Transverse colon (tissue), 4 donors: Measurements from ENCODE around the gene NLRC5. TPM values are rescaled to one million over a fixed set of nuclear protein-coding genes. Genes with fewer than 3 reads are reported as not detected.
A peak's percentile ranks its signal among the peaks of the same experiment; 100 is the strongest.

Experiments used
- DNase-seq: peaks from one replicate; pipeline ENCODE4 v3.0.0-alpha.2; 2019
- H3K27ac ChIP-seq, 4 donors: fragments of 200-600 bp; sonication (generic); 2 replicates each; pipeline ENCODE4 v1.5.1; 2016 to 2018; ENCODE audit warnings: inconsistent platforms in 4 of 4
- H3K27me3 ChIP-seq: fragments of 200-600 bp; sonication (generic); 2 replicates; pipeline ENCODE4 v1.5.1; 2017; ENCODE audit warnings: inconsistent platforms
- H3K36me3 ChIP-seq, 4 donors: fragments of 200-600 bp; sonication (generic); 2 replicates each; pipeline ENCODE4 v1.5.1; 2017 to 2019; ENCODE audit warnings: inconsistent platforms in 4 of 4
- H3K4me1 ChIP-seq, 4 donors: fragments of 200-600 bp; sonication (generic); 2 replicates each; pipeline ENCODE4 v1.5.1; 2017 to 2020; ENCODE audit warnings: inconsistent platforms in 4 of 4
- H3K4me3 ChIP-seq, 4 donors: fragments of 200-600 bp; sonication (generic); 1 replicate in 1 of 4; 2 replicates in 3 of 4; pipeline versions ENCODE4 v1.5.1 to v1.6.1; 2017 to 2019; ENCODE audit warnings: inconsistent platforms in 4 of 4
- H3K9me3 ChIP-seq, 2 donors: fragments of 200-600 bp; sonication (generic); 2 replicates each; pipeline ENCODE4 v1.5.1; 2017 to 2019; ENCODE audit warnings: inconsistent platforms in 2 of 2
- EP300 ChIP-seq: sonication (generic); formaldehyde crosslinking; IDR thresholded peaks from one replicate; pipeline ENCODE4 v1.6.1; 2017; ENCODE audit warnings: antibody characterized with exemption, low read depth
- POLR2A ChIP-seq: fragments of 450-650 bp; IDR thresholded peaks from one replicate; pipeline ENCODE4 v1.6.1; 2016; ENCODE audit warnings: antibody characterized with exemption, mild to moderate bottlenecking, moderate library complexity
- POLR2AphosphoS5 ChIP-seq, 3 donors: sonication (generic); formaldehyde crosslinking; IDR thresholded peaks; one replicate each; pipeline ENCODE4 v1.6.1; 2016; ENCODE audit warnings: antibody characterized with exemption in 3 of 3
- WGBS, 2 donors: methylation state at CpG; one replicate each; pipeline ENCODE4 v1.1.5; 2018; ENCODE audit warnings: low coverage in 1 of 2; 5-methylcytosine and 5-hydroxymethylcytosine counted together
- in situ Hi-C, 4 donors: fragments of 200-750 bp; cut with MboI; loops; one replicate each; pipeline versions ENCODE4 v1.15.0 to v1.15.1; 2017; ENCODE audit warnings: low sequenced_read_pairs in 3 of 4, low pct_ligation_motif_present in 1 of 4, low pct_unique_long_range_greater_than_20kb in 1 of 4
- intact Hi-C: fragments of 100-400 bp; cut with DNase I; formaldehyde crosslinking; loops from one replicate; pipeline ENCODE4 v1.15.1; 2023; ENCODE audit warnings: low total_unique reads
- total RNA-seq, 4 donors: library from RNA; depleted of rRNA; stranded (reverse); fragments of >200 nt; gene quantifications; one replicate each; pipeline ENCODE4 v1.1.0, GENCODE V29; 2016
- TF ChIP-seq, protein P1 (sequence below), 5 experiments: fragments of 200-600 bp in 3 of 5; fragments of 450-650 bp in 2 of 5; sonication (generic) in 3 of 5; IDR thresholded peaks; 1 replicate in 2 of 5; 2 replicates in 3 of 5; pipeline ENCODE4 v1.5.1; 2016 to 2017; ENCODE audit warnings: antibody characterized with exemption in 5 of 5, inconsistent platforms in 3 of 5, mild to moderate bottlenecking in 2 of 5, moderate library complexity in 1 of 5

NLRC5 gene
- total RNA-seq, 4 donors from 2014 or later, result 59.4 to 171 (median 73.6) TPM

DNA sequence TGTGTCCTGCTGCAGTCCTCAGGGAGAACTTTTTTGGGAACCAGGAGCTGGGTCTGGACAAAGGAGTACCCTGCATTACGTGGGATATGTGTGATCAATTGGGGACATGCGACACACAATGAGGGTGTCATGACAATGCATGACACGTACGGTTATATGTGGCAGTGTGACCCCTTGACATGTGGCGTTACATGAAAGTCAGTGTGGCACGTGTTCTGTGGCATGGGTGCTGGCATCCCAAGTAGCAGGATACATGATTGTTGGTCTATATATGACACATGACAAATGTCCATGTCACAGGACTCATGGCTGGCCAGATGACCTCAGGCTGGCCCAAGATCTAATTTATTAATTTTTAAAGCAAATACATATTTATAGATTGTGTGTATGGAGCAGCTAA, 93.3 kb downstream of the NLRC5 start:
- no peak overlapping the region for H3K27ac ChIP-seq
- intact Hi-C loops, result no loop called here
- peaks cover 0 to 5% (median 1%) of the 10 kb centered on the region in 4 donors for H3K4me1 ChIP-seq
- 89% methylated on average over 6 of the region's 6 CpGs; no CpG with 5 or more reads in 1 of the 2 donors for WGBS, 2 donors
- DNase-seq, result no peak
- TF ChIP-seq POLR2AphosphoS5 (IDR thresholded peaks at IDR 0.05) (no peak), EP300 (no peak), POLR2A (no peak)
- TF ChIP-seq, protein P1, sequence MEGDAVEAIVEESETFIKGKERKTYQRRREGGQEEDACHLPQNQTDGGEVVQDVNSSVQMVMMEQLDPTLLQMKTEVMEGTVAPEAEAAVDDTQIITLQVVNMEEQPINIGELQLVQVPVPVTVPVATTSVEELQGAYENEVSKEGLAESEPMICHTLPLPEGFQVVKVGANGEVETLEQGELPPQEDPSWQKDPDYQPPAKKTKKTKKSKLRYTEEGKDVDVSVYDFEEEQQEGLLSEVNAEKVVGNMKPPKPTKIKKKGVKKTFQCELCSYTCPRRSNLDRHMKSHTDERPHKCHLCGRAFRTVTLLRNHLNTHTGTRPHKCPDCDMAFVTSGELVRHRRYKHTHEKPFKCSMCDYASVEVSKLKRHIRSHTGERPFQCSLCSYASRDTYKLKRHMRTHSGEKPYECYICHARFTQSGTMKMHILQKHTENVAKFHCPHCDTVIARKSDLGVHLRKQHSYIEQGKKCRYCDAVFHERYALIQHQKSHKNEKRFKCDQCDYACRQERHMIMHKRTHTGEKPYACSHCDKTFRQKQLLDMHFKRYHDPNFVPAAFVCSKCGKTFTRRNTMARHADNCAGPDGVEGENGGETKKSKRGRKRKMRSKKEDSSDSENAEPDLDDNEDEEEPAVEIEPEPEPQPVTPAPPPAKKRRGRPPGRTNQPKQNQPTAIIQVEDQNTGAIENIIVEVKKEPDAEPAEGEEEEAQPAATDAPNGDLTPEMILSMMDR (IDR thresholded peaks at IDR 0.05), result no peak
- no peaks in the 10 kb centered on the region for H3K27me3 ChIP-seq
- no peak overlapping the region for H3K4me3 ChIP-seq
- in situ Hi-C loops, result loop anchor here in 3 of 4 donors (10.0 to 25.0 kb wide), 3 partner anchors 82 to 330 kb away; partner anchors contain the start of gene CCL17 (in 2 of the 3)
- H3K9me3 ChIP-seq, result no peaks in the 10 kb centered on the region
- no peaks in the 10 kb centered on the region for H3K36me3 ChIP-seq

DNA sequence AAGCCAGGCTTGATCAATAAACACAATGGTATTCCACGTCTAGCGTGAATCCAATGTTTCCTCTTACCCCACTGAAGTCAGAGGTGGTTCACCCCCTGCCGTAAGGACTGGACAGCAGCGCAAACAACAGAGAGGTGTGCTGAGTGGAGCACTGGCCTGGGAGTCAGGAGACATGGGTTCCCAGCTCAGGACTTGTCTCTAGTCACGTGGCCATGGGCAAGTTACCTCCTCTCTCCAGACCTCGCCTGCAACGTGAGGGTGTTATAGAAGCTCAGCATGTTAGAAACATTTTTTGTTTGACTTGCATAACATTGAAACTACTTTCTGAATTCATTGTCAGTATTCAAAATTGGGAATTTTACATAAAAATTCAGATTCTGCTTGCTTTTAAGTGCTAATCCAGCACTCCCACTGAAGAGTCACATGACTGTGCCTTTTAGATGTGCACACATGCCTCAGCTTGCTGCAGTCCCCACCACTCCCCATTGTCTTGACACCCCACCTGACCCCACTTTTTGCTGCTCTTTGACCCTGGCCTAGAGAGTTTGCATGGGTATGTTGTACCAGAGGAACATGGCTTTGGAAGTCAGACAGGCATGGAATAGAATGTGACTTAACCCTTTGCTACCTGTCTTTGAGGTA, 94.2 kb downstream of the NLRC5 start:
- Histone ChIP-seq H3K4me3 (no peak overlapping the region), H3K27ac (no peak overlapping the region), H3K4me1 (peaks cover 0 to 7% (median 3%) of the 10 kb centered on the region in 4 donors), H3K9me3 (no peaks in the 10 kb centered on the region), H3K27me3 (no peaks in the 10 kb centered on the region), H3K36me3 (no peaks in the 10 kb centered on the region)
- WGBS, 2 donors, result 64 to 76% methylated on average over 3 to 7 of the region's 7 CpGs
- intact Hi-C loops (loop anchor here (2.0 kb wide), 1 partner anchor 85 kb away; no protein-coding TSS in a partner anchor), in situ Hi-C loops (loop anchor here in 3 of 4 donors (10.0 to 25.0 kb wide), 3 partner anchors 81 to 329 kb away; partner anchors contain the start of gene CCL17 (in 2 of the 3))
- DNase-seq, result no peak
- no peak for TF ChIP-seq POLR2AphosphoS5 (IDR thresholded peaks at IDR 0.05)
- TF ChIP-seq, protein P1 (IDR thresholded peaks at IDR 0.05), result no peak
- no peak for TF ChIP-seq EP300
- no peak for TF ChIP-seq POLR2A

DNA sequence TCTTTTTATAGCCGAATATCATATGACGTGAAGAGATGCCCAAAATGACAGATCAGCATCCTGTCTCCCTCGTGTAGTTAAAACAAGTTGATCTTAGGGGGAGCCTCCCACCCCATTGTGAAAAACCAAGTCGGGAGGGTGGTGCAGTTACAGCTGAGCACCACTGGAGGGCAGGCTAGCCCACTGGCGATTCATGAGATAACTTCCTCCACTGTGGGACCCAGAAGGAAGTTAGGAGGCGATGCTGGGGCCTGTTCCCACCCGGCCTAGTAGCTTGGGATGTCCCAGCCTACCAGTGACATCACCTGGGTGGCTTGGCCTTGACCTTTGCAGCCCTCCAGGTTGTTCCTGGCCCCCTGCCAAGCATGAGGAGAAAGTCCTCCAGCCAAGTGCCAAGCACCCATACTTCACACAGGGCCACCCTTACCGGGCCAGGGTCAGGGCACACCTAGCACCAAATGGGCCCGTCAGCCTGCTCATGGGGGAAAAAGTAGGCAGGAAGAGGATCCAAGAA, 95.0 kb downstream of the NLRC5 start:
- in situ Hi-C loops (loop anchor here in 3 of 4 donors (10.0 to 25.0 kb wide), 3 partner anchors 80 to 328 kb away; partner anchors contain the start of gene CCL17 (in 2 of the 3)), intact Hi-C loops (loop anchor here (2.0 kb wide), 1 partner anchor 84 kb away; no protein-coding TSS in a partner anchor)
- Histone ChIP-seq H3K4me1 (peaks cover 0 to 7% (median 3%) of the 10 kb centered on the region in 4 donors), H3K9me3 (no peaks in the 10 kb centered on the region), H3K27ac (peak overlapping the region in 2 of 4 donors; percentile 0 to 28), H3K27me3 (no peaks in the 10 kb centered on the region), H3K4me3 (no peak overlapping the region), H3K36me3 (no peaks in the 10 kb centered on the region)
- TF ChIP-seq, protein P1 (IDR thresholded peaks at IDR 0.05), result peak; percentile 97 to 99 (median 99)
- peak in 1 of 3 donors; percentile 11 for TF ChIP-seq POLR2AphosphoS5 (IDR thresholded peaks at IDR 0.05)
- TF ChIP-seq EP300, result no peak
- TF ChIP-seq POLR2A, result no peak
- DNase-seq, result peak; percentile 72
- WGBS, 2 donors, result 13% methylated on average over 9 of the region's 9 CpGs; no CpG with 5 or more reads in 1 of the 2 donors

- Histone ChIP-seq H3K4me1 (peaks cover 0 to 7% (median 3%) of the 10 kb centered on the region in 4 donors), H3K9me3 (no peaks in the 10 kb centered on the region), H3K4me3 (no peak overlapping the region), H3K27ac (peak overlapping the region in 1 of 4 donors; percentile 0), H3K36me3 (no peaks in the 10 kb centered on the region), H3K27me3 (no peaks in the 10 kb centered on the region)
- in situ Hi-C loops (loop anchor here (5.0 to 25.0 kb wide), 4 partner anchors 80 to 327 kb away; partner anchors contain the start of gene CCL17 (in 2 of the 4)), intact Hi-C loops (loop anchor here (2.0 kb wide), 1 partner anchor 84 kb away; no protein-coding TSS in a partner anchor)
- WGBS, 2 donors, result 72 to 83% methylated on average over 7 of the region's 7 CpGs
- no peak for TF ChIP-seq POLR2AphosphoS5 (IDR thresholded peaks at IDR 0.05)
- no peak for TF ChIP-seq POLR2A
- TF ChIP-seq, protein P1 (IDR thresholded peaks at IDR 0.05), result no peak
- no peak for DNase-seq
Measured at GRCh38 chr16:57084996-57085395, 95.6 kb downstream of the NLRC5 start.
